Activated CD4-positive, alpha-beta T cell treated with anti-CD3 and anti-CD28 coated beads for 48 hours (primary cell): ENCODE data around the gene TRAPPC10.
"Not testable (repeated sequence)": the region's sequence is repeated elsewhere in the genome, so short reads cannot be mapped to it uniquely, and the experiment has no call there.

ENCODE experiments used
- DNase-seq: peaks from one replicate; pipeline ENCODE4 v3.0.0-alpha.2; 2020

Gene TRAPPC10

DNA sequence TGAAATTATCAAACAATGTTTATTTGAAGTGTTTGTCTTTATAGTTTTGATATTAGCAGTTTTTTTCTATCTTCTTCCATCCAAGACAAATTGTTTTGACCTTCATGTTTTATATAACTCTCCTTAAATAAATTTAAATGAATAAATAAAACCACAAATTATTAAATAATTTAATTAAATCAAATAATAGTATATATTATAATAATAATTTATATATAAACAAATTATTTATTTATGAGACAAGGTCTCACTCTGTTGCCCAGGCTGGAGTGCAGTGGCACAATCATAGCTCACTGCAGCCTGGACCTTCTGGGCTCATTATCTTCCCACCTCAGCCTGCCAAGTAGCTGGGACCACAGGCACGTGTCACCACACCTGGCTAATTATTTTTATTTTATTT is 82.7 kb downstream of the TRAPPC10 start:
- DNase-seq, result no peak

DNA sequence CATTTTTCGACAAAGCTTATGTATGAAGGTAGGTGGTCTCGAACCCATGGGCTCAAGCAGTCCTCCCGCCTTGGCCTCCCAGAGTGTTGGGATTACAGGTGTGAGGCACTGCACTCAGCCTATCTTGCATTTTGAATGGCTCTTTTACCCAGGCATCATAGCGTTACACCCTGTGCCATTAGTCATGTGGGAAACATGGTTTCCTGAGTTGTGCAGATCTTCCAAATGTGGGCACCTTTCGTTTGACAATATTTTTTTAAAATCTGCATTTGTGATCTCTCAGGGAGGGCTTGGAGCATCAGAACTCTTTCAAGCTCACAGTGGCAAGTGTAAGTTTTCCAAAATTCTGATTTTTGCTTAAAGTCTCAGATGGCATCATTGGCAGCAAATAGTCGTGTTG is 86.4 kb downstream of the TRAPPC10 start:
- not testable (repeated sequence) for DNase-seq

DNA sequence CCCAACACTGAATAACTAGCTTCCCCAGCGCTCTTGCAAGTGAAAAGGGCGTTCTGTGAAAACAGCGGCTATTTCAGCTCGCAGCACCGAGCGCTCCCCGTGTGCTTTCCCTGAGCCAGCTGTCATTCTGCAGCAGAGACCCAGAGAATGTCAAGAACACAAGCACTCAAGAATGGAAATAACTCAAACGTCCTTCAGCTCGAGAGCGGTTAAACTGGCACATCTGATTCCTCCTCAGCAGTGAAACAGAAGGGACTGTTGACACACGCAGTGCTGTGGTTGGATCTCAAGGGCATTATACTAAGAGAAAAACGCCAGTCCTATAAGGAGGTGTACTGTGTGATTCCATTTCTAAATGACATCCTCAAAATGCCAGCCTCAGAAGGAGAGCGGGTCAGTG is 86.9 kb downstream of the TRAPPC10 start:
- not testable (repeated sequence) for DNase-seq

DNA sequence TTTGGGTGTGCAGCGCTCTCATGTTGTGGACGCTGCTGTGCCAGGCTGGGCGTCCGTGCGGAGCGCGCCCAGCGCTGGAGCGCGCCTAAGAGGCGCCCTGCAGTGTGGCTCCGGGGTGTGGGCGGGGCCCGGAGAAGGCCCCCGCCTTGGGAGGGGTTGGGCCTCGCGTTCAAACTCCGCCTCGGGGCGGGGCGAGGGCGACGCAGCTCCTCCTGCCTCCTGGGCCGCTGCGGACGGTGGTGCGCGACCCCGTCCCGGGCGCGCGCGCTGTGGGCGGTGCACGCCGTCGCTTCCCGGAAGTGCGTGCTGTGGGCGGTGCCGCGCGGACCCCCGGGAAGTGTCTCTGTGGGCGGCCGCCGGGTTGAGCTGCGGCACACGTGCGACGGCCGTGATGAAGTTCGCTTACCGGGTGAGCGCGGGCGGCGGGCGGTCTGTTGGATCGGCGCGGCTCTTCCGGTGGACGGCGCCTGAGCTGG is 95.0 kb downstream of the TRAPPC10 start, which contains the start of gene PWP2:
Gene PWP2 (plus strand): TSS at position 374 of the 476 bp plus-strand sequence. CDS start 18 bp downstream, at position 392.
- peak; percentile 62 for DNase-seq

DNA sequence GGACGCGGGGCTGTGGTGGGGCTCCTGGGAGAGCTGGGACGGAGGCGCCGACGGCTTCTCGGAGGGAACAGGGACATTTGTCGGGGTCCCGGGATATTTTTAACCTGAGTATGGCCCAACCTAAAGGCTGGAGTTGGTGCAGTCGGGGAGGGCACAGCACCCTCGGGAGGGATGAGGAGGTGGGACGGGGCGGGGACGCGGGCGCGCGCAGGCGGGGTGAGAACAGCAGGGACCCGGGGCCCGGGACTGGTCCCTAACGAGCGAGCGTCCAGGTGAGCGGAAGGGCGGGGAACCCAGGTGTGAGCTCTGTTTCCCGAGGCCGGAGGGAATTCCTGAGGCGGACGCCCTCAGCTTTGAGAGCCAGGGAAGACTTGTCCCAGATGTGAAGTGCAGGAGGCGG is 95.5 kb downstream of the TRAPPC10 start:
- not testable (repeated sequence) for DNase-seq

DNA sequence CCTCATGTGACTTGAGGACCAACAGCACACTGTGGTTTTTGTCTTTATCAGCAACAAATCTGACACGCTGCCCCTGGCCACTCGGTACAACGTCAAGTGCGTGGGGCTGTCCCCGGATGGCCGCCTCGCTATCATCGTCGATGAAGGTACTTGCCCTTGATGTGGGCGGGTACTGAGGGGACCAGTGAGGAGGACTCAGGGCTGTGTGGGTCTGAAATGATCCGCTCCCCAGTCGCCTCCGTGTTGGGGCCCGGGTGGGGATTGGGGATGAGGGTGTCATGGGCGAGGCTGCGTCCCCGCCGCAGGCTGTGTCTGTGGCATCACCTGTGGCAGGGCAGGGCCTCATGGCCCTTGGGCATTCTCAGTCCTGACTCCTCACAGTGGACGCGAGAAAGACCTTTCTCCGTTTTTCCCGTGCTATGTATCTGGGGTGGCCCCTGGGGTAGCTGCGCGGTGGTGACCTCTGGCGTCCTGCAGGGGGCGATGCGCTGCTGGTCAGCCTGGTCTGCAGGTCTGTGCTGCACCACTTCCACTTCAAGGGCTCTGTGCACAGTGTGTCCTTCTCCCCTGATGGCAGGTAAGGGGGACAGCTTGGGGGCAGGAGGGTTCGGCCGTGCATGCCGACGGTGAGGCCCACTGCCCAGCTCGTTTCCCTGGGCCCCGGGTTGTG is 101.7 kb downstream of the TRAPPC10 start:
- DNase-seq, result not testable (repeated sequence)

DNA sequence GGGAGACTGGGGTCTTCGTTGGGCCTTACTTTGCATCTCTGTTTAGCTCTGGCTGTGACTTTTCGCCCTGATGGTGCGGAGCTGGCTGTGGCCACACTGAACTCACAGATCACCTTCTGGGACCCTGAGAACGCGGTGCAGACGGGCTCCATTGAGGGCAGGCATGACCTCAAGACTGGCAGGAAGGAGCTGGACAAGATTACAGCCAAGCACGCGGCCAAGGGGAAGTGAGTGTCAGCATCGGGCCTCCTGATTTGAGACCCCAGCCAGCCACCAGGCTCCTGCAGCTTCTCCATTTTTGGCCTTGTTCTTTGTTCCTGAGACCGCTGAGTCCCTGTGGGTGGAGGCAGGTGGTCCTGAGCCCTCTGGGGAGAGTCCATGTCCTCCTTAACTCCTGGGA is 110.0 kb downstream of the TRAPPC10 start:
- not testable (repeated sequence) for DNase-seq

DNA sequence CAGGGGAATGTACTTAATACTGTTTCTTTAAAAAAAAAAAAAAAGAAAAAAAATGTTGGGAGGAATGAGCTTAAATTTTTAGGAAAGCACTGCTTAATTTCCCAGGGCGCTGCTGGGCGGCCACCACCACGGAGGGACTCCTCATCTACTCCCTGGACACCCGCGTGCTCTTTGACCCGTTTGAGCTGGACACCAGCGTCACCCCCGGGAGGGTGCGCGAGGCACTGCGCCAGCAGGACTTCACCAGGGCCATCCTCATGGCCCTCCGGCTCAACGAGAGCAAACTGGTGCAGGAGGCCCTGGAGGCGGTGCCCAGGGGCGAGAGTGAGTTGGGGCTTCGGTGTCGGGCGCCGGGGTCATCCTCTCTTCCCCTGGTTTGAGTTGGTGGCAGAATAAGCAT is 115.7 kb downstream of the TRAPPC10 start:
- DNase-seq, result not testable (repeated sequence)

DNA sequence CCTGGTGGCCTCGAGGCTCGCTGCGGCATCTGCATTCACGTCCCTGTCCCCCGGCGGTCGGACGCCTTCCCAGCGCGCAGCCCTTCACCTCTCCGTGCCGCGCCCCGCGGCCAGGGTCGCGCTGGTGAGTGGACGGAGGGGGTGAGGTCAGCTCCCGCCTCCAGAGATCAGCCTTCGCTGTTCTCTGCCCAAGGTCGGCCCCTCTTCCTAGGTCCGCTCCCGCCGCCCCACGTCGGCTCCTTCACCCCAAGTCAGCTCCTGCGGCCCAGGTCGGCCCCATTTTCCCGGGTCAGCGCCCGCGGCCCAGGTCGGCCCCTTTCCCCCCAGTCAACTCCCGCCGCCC is 121.6 kb downstream of the TRAPPC10 start:
- DNase-seq, result not testable (repeated sequence)

DNA sequence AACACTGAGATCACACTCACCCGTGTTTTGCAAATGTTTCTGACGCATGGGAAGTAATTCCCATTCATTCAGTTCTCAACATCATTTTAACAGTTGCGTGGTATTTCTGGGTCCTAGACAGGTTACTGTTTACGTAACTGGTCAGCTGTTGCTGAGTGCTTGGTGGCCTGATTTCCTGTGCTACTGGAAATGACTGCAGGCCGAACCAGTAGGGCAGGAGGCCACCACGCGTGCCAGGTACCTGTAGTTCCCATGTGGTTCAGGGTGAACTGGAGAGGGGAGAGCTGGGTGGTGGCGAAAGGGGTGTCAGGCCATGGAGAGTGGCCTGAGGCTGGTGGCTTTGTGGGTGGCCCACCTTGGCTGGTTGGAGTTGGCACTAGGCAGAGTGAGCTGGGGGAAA is 122.6 kb downstream of the TRAPPC10 start:
- DNase-seq, result not testable (repeated sequence)

DNA sequence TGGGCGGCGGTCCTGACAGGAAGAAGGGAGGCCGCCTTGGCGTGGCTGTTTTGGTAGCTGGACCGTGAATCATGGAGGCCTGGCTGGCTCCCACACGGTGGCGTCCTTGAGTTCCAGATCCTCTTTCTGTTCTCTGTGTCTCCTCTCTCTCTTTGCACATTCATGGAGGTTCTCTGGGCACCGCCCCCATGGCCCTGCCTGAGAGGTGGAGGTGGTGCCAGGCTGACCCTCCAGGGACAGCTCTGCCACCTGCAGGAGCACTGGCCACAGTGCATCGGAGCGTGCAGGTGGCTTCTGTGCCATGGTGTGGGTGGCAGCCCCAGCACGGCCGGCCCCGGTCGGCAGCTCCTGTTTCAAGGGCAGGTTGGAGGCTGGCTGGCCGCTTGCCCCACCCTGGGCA is 125.9 kb downstream of the TRAPPC10 start:
- not testable (repeated sequence) for DNase-seq

DNA sequence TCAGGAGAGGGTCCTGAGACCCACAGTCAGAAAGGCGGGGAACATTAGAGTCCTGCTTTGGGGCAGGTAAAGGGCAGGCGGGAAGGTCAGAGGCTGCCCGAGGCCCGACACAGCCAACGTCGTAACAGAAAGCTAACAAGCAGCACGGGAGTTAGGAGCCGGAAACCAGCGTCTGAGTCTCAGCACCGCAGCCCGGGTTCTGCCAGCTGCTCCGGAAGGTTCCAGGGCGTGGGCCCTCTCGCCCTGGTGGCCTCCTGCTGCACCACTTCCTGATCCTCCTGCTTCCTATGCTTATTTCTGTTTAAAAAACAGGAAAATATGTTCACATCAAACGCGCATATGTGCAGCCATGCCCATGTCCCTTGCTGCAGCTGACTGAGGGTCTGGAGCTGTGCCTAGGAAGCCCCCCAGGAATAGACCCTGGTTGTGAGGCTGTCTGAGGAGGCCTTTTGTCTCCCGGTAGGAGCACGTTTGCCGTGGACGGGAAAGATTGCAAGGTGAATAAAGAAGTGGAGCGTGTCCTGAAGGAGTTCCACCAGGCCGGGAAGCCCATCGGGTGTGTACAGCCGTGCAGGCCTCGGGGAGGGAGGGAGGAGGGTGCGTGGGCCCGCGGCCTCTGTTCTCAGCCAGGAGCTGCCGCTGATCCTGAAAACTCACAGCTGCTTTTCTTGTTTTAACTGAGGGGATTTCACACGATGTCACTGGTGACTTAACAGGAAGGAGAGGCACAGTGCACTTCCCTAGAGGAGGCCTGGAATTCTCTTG is 127.9 kb downstream of the TRAPPC10 start:
- not testable (repeated sequence) for DNase-seq

DNA sequence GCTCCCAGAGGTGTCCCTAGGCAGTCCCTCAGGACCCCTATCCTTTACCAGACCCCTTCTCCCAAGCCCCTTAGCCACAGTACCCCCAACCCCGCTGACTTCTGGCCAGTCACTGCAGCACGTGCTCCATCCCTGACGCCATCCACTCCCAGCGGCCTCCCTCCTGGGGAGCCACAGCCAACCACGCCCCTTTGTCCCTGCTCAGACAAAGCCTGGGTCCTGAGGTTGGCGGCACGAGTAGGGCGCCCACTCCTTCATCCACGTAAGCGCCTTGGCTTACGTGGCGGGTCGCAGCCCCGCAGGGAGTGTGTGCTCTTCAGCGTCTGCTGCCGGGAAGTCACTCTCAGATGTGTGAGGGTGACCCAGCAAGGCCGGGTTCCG is 128.4 kb downstream of the TRAPPC10 start:
- not testable (repeated sequence) for DNase-seq

DNA sequence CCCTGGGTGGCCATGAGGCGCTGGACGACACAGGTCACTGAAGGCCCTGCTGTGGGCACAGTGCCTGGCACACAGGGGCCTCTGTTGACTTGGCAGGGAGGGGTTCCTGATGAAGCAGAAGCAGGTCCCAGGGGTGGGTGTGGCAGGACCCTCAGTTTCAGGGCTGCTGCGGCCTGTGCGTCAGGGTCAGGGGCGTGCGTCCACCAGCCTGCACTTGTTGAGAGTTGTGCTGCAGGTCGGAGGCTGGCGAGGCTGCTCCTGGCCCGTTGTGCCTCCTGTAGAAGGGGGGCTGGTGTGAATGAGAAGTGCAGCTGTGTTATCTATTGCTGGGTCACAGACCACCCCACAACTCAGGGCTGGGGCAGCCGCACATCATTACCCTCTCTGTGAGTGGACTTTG is 130.4 kb downstream of the TRAPPC10 start:
- not testable (repeated sequence) for DNase-seq

DNA sequence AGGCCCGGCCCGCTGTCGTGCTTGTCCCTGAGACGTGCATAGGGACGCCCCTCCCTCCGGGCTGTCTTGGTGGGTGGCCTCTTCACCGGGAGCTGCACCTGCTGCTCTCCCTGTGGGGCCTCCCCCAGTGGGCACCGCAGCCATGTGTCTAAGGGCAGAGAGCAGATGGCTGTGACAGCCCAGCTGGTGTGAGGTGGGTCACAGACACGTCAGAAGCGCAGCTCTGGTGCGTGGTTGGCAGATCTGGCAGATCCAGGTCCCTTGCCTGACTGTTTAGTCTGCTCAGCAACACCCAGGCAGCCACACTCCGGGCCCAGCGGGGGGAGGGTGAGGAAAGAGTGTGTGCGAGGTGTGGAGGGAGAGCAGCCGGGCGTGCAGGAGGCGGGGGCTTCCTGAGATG is 131.3 kb downstream of the TRAPPC10 start:
- not testable (repeated sequence) for DNase-seq

DNA sequence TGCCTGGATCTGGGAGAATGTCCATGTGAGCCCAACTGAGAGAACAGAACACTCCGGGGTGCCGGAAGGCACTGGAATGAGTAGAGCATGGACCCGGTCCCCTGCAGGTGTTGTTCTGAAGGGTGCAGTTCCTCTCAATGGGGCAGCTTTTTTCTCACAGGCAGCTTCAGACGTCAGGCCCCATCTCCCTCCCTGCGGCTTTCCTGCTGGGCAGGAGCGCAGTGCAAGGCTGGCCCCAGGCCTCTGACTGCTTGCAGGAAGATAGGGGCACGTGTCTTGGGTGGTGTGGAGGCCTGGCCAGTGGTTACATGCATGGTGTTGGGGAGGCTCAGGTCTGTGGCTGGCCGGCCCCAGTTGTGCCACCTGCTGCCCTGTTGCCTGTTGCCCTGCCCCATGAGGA is 131.9 kb downstream of the TRAPPC10 start:
- DNase-seq, result not testable (repeated sequence)

DNA sequence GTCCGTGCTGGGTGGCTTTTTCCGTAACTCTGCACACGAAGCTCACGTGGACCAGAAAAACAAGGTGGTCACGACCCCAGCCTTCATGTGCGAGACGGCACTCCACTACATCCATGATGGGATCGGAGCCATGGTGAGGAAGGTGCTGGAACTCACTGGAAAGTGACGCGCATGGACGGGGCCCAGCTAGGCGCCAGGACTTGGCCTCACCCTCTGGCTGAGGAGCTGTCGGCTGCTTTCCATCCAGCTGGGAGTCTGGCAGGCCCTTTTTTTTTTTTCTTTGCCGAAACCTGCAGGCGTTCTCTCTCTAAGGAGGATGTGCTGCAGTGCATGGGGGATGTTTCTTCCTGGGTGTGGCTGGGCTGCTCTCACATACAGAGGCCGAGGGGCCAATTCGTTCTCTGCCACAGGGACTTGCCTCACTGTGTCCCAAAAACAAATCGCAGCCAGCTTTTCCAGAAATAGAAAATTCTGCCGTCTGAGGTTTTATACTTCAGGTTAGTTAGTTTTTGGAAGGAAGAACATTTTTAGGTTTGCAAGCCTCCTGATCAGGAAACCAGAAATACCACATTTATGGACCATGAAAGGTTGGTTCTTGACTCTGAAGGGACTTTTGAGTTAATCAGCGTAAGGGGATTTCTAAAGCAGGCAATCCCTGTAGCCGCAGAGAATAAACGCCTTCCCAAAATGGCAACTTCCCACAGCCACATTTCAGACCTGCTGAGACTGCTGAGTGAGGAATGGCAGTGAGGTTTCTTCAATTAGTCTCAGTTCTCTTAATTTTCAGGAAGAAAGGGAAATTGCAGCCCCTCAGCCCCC is 132.9 kb downstream of the TRAPPC10 start:
- DNase-seq, result not testable (repeated sequence)

DNA sequence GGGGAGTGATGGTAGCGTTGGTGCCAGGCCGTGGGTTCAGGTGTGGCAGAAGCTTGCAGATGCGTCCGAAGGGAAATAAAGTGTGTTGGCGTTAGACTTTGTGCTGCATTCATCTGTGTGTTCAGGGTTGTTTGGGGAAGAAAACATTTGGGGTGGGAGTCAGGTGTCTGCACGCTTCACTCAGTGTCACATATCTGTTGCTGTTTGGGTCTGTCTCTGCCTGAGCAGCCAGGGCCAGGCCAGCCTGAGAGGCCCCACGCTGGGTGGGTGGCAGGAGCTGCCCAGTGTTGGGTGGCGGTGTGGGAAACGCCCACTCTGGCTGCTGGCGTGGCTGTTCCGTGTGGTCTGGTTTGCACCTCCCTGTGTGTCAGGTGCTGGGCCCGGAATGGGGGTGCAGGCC is 133.5 kb downstream of the TRAPPC10 start:
- not testable (repeated sequence) for DNase-seq

DNA sequence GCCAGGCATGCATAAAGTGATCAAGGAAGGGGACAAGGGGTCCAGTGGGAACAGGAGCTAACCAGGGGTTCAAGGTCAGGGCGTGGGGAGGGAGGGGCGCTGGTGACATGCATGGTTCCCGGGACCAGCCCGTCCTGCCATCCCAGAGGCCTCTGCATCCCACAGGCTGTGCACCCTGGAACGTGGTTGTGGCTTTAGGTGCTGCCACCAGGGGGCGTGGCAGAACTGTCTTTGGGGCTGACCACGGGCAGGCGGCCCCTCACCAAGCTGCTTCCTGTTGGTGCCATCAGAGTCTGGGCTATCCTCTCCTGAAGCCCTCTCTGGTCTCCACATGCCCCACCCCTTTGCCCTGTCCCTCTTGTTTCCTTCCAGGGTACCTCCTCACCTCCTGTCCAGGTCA is 135.0 kb downstream of the TRAPPC10 start:
- not testable (repeated sequence) for DNase-seq

DNA sequence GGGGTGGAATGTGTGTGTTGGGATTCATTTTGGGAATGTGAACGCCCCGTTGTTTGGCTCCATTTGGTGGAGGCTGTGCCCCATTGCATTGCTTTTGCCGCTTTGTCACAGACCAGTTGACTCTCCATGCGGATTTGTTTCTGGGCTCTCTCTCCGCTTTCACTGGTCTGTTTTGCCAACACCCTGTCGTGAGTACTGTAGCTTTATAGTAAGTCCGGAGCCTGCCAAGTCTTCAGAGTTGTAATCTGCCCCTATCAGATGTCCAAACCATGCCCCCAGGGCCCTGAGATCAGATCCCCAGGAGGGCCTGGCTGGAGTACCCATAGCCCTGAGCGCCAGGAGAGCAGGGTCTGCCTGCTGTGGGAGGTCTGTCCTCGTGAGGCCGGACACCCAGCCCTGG is 138.1 kb downstream of the TRAPPC10 start:
- not testable (repeated sequence) for DNase-seq

DNA sequence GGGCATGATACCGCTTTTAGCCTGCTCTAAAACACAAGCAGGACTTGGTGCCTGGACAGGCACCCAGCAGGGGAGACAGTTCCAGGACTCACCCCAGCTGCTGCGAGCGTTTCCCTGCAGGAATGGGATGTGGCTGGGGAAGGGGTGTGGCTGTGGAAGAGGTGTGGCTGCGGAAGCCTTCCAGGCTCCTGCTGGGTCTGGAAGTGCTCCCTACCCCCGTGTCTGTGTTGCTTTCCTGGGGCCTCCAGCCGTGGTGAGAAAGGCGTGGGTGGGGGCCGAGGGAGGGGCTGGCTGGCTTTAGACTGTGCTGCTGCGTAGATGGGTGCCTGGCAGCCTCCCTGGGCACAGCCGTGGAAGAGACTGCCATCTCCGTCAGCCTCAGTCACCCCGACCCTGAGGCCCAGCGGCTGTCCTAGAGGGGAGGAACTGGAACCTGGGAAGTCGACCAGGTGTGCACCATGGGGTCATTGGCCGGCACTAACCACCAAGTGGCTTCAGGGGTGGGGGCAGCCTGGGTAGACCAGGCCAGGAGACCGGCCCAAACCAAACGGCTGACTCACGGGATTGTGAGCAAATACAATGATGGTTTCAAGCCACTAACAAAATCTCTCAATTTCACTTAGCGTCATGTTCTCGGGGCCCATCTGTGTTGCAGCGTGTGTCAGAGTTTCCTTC is 141.2 kb downstream of the TRAPPC10 start:
- not testable (repeated sequence) for DNase-seq

DNA sequence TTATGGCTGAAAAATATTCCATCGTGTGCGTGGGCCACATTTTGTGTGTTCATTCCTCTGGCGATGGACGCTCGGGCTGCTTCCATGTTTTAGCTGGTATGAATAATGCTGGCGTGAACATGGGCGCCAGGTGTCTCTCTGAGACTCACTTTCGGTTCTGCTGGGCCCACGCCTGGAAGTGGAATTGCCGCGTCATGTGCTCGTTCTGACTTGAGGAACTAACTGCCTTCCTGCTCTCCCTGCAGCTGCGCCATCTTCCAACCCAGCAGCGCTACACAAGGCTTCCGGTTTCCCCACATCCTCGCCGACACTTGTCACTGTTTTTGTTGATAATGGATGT is 141.8 kb downstream of the TRAPPC10 start:
- peak; percentile 76 for DNase-seq

DNA sequence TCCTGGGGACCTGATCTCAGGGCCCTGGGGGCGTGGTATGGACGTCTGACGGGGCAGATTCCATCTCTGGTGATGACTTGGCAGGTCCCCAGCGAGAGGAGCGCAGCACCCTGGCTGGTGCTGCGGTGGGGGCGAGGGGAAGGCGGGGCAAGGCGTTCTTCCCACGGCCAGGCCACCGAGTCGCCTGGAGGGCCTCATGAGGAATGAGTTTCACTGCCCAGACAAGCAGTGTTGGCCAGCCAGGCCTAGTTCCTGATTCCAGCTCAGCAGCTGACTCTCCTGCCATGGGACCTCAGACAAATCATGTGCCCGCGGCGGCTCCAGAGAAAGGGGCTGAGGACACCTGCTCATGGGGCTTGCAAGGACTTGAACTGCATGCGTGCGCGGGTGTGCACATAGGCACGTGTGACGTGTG is 142.7 kb downstream of the TRAPPC10 start:
- DNase-seq, result not testable (repeated sequence)
